HCT116 (cell line): ENCODE results near the gene CALML4.

ENCODE experiments used
- CEBPB ChIP-seq: IDR thresholded peaks from 2 replicates; pipeline ENCODE4 v1.6.1; 2012; ENCODE audit warnings: low read depth
- EGR1 ChIP-seq: IDR thresholded peaks from 2 replicates; pipeline ENCODE4 v1.6.1; 2012; ENCODE audit warnings: low read depth
- EZH2 ChIP-seq: fragments of 200-600 bp; sonication (generic); IDR thresholded peaks from 2 replicates; pipeline ENCODE4 v1.6.1; 2017; ENCODE audit warnings: antibody characterized with exemption, mixed run types
- EZH2phosphoT487 ChIP-seq: fragments of 200-600 bp; IDR thresholded peaks from 2 replicates; pipeline ENCODE4 v1.6.1; 2018; ENCODE audit warnings: antibody characterized with exemption, borderline replicate concordance
- POLR2A ChIP-seq: IDR thresholded peaks from 2 replicates; pipeline ENCODE4 v1.7.0; 2011; ENCODE audit warnings: borderline replicate concordance; ENCODE audit not compliant: insufficient read depth, insufficient read length; ENCODE audit errors: extremely low read depth
- POLR2AphosphoS5 ChIP-seq: IDR thresholded peaks from 2 replicates; pipeline ENCODE4 v1.6.1; 2011; ENCODE audit warnings: mild to moderate bottlenecking, low read depth, low read length, moderate library complexity
- RAD21 ChIP-seq: IDR thresholded peaks from 2 replicates; pipeline ENCODE4 v1.6.1; 2012; ENCODE audit warnings: low read depth, mild to moderate bottlenecking
- TCF7L2 ChIP-seq: IDR thresholded peaks from 2 replicates; pipeline ENCODE4 v1.7.0; 2011; ENCODE audit warnings: borderline replicate concordance, inconsistent platforms; ENCODE audit not compliant: insufficient read depth, insufficient read length; ENCODE audit errors: extremely low read depth
- YY1 ChIP-seq: IDR thresholded peaks from 2 replicates; pipeline ENCODE4 v1.6.1; 2011; ENCODE audit warnings: low read length, low read depth, moderate library complexity, mild to moderate bottlenecking; ENCODE audit not compliant: insufficient replicate concordance; ENCODE audit errors: extremely low read depth
- TF ChIP-seq, protein P1 (sequence below), 3 experiments: fragments of 200-600 bp in 1 of 3; sonication (generic) in 1 of 3; IDR thresholded peaks in 2 of 3; conservative IDR thresholded peaks in 1 of 3; 2 replicates each; pipeline ENCODE4 v1.5.1; 2012 to 2017; ENCODE audit warnings: low read depth in 2 of 3, low read length in 2 of 3, antibody characterized with exemption in 1 of 3, borderline replicate concordance in 1 of 3, control low read depth in 1 of 3, mild to moderate bottlenecking in 1 of 3, mixed read lengths in 1 of 3, mixed run types in 1 of 3, moderate library complexity in 1 of 3; ENCODE audit not compliant: insufficient read depth in 1 of 3
- TF ChIP-seq, protein P2 (sequence below): IDR thresholded peaks from 2 replicates; pipeline ENCODE4 v1.6.1; 2012; ENCODE audit warnings: low read depth

DNA sequence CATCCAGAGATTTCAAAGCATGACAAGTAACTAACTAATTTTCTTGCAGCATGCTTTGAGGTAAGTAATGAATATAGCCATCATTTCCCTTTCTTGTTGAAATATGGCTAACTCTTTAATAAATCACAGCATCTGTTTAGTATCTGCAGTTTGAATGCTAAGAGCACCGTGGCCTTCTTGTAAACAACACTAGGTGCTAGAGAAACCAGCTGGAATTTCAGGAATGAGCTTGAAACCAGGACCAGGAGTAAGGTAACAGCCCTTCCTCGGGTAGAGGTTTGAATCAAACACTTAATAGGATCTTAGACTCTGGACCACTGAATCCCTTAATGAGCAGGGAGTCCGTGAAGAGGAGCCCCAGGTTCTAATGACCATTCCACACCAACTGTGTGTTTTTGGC lies 13.6 kb downstream of the CALML4 start:
- TF ChIP-seq, protein P1, sequence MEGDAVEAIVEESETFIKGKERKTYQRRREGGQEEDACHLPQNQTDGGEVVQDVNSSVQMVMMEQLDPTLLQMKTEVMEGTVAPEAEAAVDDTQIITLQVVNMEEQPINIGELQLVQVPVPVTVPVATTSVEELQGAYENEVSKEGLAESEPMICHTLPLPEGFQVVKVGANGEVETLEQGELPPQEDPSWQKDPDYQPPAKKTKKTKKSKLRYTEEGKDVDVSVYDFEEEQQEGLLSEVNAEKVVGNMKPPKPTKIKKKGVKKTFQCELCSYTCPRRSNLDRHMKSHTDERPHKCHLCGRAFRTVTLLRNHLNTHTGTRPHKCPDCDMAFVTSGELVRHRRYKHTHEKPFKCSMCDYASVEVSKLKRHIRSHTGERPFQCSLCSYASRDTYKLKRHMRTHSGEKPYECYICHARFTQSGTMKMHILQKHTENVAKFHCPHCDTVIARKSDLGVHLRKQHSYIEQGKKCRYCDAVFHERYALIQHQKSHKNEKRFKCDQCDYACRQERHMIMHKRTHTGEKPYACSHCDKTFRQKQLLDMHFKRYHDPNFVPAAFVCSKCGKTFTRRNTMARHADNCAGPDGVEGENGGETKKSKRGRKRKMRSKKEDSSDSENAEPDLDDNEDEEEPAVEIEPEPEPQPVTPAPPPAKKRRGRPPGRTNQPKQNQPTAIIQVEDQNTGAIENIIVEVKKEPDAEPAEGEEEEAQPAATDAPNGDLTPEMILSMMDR (IDR thresholded peaks at IDR 0.05 in 2 of 3, conservative IDR thresholded peaks at IDR 0.05 in 1 of 3; ENCODE audit: borderline replicate concordance in 1 of 3, insufficient read depth in 1 of 3, low read depth in 2 of 3, low read length in 2 of 3): no peak
- TF ChIP-seq RAD21: no peak
- no peak for TF ChIP-seq TCF7L2
- TF ChIP-seq EZH2: no peak
- TF ChIP-seq POLR2A: no peak
- TF ChIP-seq, protein P2, sequence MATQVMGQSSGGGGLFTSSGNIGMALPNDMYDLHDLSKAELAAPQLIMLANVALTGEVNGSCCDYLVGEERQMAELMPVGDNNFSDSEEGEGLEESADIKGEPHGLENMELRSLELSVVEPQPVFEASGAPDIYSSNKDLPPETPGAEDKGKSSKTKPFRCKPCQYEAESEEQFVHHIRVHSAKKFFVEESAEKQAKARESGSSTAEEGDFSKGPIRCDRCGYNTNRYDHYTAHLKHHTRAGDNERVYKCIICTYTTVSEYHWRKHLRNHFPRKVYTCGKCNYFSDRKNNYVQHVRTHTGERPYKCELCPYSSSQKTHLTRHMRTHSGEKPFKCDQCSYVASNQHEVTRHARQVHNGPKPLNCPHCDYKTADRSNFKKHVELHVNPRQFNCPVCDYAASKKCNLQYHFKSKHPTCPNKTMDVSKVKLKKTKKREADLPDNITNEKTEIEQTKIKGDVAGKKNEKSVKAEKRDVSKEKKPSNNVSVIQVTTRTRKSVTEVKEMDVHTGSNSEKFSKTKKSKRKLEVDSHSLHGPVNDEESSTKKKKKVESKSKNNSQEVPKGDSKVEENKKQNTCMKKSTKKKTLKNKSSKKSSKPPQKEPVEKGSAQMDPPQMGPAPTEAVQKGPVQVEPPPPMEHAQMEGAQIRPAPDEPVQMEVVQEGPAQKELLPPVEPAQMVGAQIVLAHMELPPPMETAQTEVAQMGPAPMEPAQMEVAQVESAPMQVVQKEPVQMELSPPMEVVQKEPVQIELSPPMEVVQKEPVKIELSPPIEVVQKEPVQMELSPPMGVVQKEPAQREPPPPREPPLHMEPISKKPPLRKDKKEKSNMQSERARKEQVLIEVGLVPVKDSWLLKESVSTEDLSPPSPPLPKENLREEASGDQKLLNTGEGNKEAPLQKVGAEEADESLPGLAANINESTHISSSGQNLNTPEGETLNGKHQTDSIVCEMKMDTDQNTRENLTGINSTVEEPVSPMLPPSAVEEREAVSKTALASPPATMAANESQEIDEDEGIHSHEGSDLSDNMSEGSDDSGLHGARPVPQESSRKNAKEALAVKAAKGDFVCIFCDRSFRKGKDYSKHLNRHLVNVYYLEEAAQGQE: no peak
- no peak for TF ChIP-seq YY1
- no peak for TF ChIP-seq CEBPB
- TF ChIP-seq EGR1: no peak
- TF ChIP-seq POLR2AphosphoS5: no peak
- no peak for TF ChIP-seq EZH2phosphoT487
